HepG2 (cell line): Measurements from ENCODE around the gene NPAS2. TPM values are rescaled to one million over a fixed set of nuclear protein-coding genes. Genes with fewer than 3 reads are reported as not detected.

Experiments
- CBX5 ChIP-seq: sonication (generic); formaldehyde crosslinking; IDR thresholded peaks from 2 replicates; pipeline ENCODE4 v1.4.0; 2020; ENCODE audit warnings: missing genetic modification reagents, borderline replicate concordance
- EHMT2 ChIP-seq: fragments of 200-600 bp; sonication (generic); IDR thresholded peaks from 2 replicates; pipeline ENCODE4 v1.7.0; 2017; ENCODE audit warnings: antibody characterized with exemption, low read depth, low read length, borderline replicate concordance
- MLX ChIP-seq: IDR thresholded peaks from 2 replicates; pipeline ENCODE4 v1.6.1; 2016
- PAWR ChIP-seq: sonication (generic); formaldehyde crosslinking; IDR thresholded peaks from 2 replicates; pipeline ENCODE4 v1.4.0; 2020; ENCODE audit warnings: missing genetic modification reagents, mild to moderate bottlenecking, borderline replicate concordance
- ZBTB2 ChIP-seq: sonication (generic); formaldehyde crosslinking; IDR thresholded peaks from 2 replicates; pipeline ENCODE4 v1.8.0; 2022; ENCODE audit warnings: low read depth, missing genetic modification reagents
- ZBTB20 ChIP-seq: sonication (generic); formaldehyde crosslinking; IDR thresholded peaks from 2 replicates; pipeline ENCODE4 v1.8.1; 2023; ENCODE audit warnings: missing genetic modification reagents, low read depth, mild to moderate bottlenecking, borderline replicate concordance
- ZNF10 ChIP-seq: sonication (generic); formaldehyde crosslinking; IDR thresholded peaks from 2 replicates; pipeline ENCODE4 v1.4.0; 2020; ENCODE audit warnings: mild to moderate bottlenecking, low read depth, missing genetic modification reagents, borderline replicate concordance
- ZNF724P ChIP-seq: sonication (generic); formaldehyde crosslinking; IDR thresholded peaks from 2 replicates; pipeline ENCODE4 v1.8.0; 2022; ENCODE audit warnings: missing genetic modification reagents, borderline replicate concordance
- ZNF841 ChIP-seq: sonication (generic); formaldehyde crosslinking; IDR thresholded peaks from 2 replicates; pipeline ENCODE4 v1.8.1; 2023; ENCODE audit warnings: missing genetic modification reagents, borderline replicate concordance
- polyA plus RNA-seq, 8 experiments: library from polyadenylated mRNA; depleted of rRNA in 3 of 8; stranded (reverse) in 7 of 8; unstranded in 1 of 8; fragments of >200 nt; fragmentation: Illumina TruSeq in 4 of 8; extraction: Trizol in 4 of 8; gene quantifications; 2 replicates each; pipeline versions ENCODE4 v1.2.1 to v1.2.3, GENCODE V29; 2011 to 2016; ENCODE audit warnings: low read depth in 4 of 8, missing spikeins in 1 of 8, mixed read lengths in 1 of 8; ENCODE audit not compliant: insufficient read depth in 1 of 8
- total RNA-seq, 5 experiments: library from RNA; depleted of rRNA; stranded (reverse); fragments of >200 nt; fragmentation: Illumina TruSeq; extraction: Trizol; gene quantifications; 2 replicates each; pipeline ENCODE4 v1.2.3, GENCODE V29; 2016; ENCODE audit warnings: low read depth in 1 of 5
- TF ChIP-seq, protein P1 (sequence below): sonication (generic); formaldehyde crosslinking; IDR thresholded peaks from 2 replicates; pipeline ENCODE4 v1.4.0; 2020; ENCODE audit warnings: mild to moderate bottlenecking, missing genetic modification reagents, borderline replicate concordance
- TF ChIP-seq, protein P2 (sequence below): sonication (generic); formaldehyde crosslinking; IDR thresholded peaks from 2 replicates; pipeline ENCODE4 v1.5.0; 2020; ENCODE audit warnings: missing genetic modification reagents, mild to moderate bottlenecking, borderline replicate concordance
- TF ChIP-seq, protein P3 (sequence below): sonication (generic); formaldehyde crosslinking; IDR thresholded peaks from 2 replicates; pipeline ENCODE4 v1.4.0; 2020; ENCODE audit warnings: mild to moderate bottlenecking, missing genetic modification reagents
- TF ChIP-seq, protein P4 (sequence below): sonication (generic); formaldehyde crosslinking; IDR thresholded peaks from 2 replicates; pipeline ENCODE4 v1.4.0; 2020; ENCODE audit warnings: missing genetic modification reagents, borderline replicate concordance

The NPAS2 gene
- total and polyA plus RNA-seq, 2 of the 13 experiments (the other 11 are each of a cell fraction or from before 2014, with no cell fraction given) = 14.8 to 37.5 TPM

GRCh38 chr2:100818606-100819369 is 1.2 kb upstream of the NPAS2 start (continued):
- TF ChIP-seq, protein P1, sequence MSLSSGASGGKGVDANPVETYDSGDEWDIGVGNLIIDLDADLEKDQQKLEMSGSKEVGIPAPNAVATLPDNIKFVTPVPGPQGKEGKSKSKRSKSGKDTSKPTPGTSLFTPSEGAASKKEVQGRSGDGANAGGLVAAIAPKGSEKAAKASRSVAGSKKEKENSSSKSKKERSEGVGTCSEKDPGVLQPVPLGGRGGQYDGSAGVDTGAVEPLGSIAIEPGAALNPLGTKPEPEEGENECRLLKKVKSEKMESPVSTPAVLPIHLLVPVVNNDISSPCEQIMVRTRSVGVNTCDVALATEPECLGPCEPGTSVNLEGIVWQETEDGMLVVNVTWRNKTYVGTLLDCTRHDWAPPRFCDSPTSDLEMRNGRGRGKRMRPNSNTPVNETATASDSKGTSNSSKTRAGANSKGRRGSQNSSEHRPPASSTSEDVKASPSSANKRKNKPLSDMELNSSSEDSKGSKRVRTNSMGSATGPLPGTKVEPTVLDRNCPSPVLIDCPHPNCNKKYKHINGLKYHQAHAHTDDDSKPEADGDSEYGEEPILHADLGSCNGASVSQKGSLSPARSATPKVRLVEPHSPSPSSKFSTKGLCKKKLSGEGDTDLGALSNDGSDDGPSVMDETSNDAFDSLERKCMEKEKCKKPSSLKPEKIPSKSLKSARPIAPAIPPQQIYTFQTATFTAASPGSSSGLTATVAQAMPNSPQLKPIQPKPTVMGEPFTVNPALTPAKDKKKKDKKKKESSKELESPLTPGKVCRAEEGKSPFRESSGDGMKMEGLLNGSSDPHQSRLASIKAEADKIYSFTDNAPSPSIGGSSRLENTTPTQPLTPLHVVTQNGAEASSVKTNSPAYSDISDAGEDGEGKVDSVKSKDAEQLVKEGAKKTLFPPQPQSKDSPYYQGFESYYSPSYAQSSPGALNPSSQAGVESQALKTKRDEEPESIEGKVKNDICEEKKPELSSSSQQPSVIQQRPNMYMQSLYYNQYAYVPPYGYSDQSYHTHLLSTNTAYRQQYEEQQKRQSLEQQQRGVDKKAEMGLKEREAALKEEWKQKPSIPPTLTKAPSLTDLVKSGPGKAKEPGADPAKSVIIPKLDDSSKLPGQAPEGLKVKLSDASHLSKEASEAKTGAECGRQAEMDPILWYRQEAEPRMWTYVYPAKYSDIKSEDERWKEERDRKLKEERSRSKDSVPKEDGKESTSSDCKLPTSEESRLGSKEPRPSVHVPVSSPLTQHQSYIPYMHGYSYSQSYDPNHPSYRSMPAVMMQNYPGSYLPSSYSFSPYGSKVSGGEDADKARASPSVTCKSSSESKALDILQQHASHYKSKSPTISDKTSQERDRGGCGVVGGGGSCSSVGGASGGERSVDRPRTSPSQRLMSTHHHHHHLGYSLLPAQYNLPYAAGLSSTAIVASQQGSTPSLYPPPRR (CRISPR knock-in tag) = peak; percentile 62; the same call in 1 of the 2 replicates
- TF ChIP-seq MLX (CRISPR knock-in tag) (no peak), PAWR (CRISPR knock-in tag) (0 out of 2 replicates have a peak, but pooled peaks have one; percentile 59), ZBTB2 (CRISPR knock-in tag) (no peak), ZBTB20 (CRISPR knock-in tag) (no peak), EHMT2 (no peak), ZNF724P (CRISPR knock-in tag) (peak; percentile 89), CBX5 (no peak), ZNF10 (CRISPR knock-in tag) (no peak), ZNF841 (CRISPR knock-in tag) (no peak)
- TF ChIP-seq, protein P2, sequence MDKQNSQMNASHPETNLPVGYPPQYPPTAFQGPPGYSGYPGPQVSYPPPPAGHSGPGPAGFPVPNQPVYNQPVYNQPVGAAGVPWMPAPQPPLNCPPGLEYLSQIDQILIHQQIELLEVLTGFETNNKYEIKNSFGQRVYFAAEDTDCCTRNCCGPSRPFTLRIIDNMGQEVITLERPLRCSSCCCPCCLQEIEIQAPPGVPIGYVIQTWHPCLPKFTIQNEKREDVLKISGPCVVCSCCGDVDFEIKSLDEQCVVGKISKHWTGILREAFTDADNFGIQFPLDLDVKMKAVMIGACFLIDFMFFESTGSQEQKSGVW (CRISPR knock-in tag) = no peak
- TF ChIP-seq, protein P3, sequence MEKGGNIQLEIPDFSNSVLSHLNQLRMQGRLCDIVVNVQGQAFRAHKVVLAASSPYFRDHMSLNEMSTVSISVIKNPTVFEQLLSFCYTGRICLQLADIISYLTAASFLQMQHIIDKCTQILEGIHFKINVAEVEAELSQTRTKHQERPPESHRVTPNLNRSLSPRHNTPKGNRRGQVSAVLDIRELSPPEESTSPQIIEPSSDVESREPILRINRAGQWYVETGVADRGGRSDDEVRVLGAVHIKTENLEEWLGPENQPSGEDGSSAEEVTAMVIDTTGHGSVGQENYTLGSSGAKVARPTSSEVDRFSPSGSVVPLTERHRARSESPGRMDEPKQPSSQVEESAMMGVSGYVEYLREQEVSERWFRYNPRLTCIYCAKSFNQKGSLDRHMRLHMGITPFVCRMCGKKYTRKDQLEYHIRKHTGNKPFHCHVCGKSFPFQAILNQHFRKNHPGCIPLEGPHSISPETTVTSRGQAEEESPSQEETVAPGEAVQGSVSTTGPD (CRISPR knock-in tag) = no peak
- TF ChIP-seq, protein P4, sequence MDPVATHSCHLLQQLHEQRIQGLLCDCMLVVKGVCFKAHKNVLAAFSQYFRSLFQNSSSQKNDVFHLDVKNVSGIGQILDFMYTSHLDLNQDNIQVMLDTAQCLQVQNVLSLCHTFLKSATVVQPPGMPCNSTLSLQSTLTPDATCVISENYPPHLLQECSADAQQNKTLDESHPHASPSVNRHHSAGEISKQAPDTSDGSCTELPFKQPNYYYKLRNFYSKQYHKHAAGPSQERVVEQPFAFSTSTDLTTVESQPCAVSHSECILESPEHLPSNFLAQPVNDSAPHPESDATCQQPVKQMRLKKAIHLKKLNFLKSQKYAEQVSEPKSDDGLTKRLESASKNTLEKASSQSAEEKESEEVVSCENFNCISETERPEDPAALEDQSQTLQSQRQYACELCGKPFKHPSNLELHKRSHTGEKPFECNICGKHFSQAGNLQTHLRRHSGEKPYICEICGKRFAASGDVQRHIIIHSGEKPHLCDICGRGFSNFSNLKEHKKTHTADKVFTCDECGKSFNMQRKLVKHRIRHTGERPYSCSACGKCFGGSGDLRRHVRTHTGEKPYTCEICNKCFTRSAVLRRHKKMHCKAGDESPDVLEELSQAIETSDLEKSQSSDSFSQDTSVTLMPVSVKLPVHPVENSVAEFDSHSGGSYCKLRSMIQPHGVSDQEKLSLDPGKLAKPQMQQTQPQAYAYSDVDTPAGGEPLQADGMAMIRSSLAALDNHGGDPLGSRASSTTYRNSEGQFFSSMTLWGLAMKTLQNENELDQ (CRISPR knock-in tag) = no peak
